ENCODE data around the gene NLRP12. TPM values are rescaled to one million over a fixed set of nuclear protein-coding genes. Genes with fewer than 3 reads are reported as not detected.

Gene NLRP12
- polyA plus RNA-seq, 1 experiment, result not detected

GRCh38 chr19:53868892-53869804 is 45.0 kb upstream of the NLRP12 start:
- peak overlapping the region; percentile 97 for H3K27ac ChIP-seq (ENCODE audit: low read depth, low read length)
- peak; percentile 67 for DNase-seq (ENCODE audit: low read depth, low spot score)
- no peaks in the 10 kb centered on the region; the same call in 1 of the 2 replicates for H3K9me3 ChIP-seq (ENCODE audit: control insufficient read depth, insufficient read depth, low read length)
- ChIA-PET CTCF (interaction anchor here (0.6 to 2.1 kb wide), 2 partner anchors 161 to 580 kb away, joined by 3 to 11 read pairs; partner anchors contain the start of gene LENG8), POLR2A (interaction anchor here (0.6 to 2.0 kb wide), 3 partner anchors 10 to 341 kb away, joined by 3 to 10 read pairs (median 9); no protein-coding TSS in a partner anchor)
- peak overlapping the region; percentile 93 for H3K4me3 ChIP-seq (ENCODE audit: low read depth, low read length)
- H3K27me3 ChIP-seq (ENCODE audit: control insufficient read depth, insufficient read depth, low read length), result no peaks in the 10 kb centered on the region
- TF ChIP-seq, protein P1, sequence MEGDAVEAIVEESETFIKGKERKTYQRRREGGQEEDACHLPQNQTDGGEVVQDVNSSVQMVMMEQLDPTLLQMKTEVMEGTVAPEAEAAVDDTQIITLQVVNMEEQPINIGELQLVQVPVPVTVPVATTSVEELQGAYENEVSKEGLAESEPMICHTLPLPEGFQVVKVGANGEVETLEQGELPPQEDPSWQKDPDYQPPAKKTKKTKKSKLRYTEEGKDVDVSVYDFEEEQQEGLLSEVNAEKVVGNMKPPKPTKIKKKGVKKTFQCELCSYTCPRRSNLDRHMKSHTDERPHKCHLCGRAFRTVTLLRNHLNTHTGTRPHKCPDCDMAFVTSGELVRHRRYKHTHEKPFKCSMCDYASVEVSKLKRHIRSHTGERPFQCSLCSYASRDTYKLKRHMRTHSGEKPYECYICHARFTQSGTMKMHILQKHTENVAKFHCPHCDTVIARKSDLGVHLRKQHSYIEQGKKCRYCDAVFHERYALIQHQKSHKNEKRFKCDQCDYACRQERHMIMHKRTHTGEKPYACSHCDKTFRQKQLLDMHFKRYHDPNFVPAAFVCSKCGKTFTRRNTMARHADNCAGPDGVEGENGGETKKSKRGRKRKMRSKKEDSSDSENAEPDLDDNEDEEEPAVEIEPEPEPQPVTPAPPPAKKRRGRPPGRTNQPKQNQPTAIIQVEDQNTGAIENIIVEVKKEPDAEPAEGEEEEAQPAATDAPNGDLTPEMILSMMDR (IDR thresholded peaks at IDR 0.05; ENCODE audit: low read depth, low read length), result peak; percentile 40

DNA sequence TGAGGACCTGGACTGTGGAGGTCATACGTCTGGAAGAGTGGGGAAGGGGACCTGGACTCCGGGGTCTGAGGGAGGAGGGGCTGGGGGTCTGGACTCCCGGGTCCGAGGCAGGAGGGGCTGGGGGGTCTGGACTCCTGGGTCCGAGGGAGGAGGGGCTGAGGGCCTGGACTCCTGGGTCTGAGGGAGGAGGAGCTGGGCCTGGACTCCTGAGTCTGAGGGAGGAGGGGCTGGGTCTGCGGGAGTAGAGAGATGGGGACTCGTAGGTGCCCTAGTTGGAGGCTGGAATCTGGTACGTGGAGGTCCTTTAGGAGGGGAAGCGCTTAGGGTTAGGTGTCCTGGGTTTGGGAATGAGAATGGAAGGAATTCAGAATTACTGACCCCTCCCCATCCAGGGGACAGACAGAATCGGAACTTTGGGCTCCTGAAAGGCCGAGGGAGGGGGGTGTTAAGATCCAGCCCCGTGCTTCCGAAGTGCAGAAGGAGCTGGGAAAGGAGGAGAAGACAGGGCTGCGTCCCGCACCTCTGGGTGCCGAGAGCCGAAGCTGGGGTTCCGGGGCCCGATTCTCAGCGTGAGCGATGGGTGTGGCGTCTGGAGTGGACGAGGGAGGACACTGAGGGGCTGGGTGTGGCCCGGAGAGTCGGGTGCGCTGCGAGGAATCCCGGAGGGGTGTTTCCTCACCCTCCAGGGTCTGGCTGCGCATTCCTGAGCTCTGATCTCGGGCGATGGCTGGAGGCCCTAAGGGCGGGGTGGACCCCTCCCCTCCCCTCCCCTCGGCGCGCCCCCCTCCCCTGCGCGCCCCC is 44.2 kb upstream of the NLRP12 start:
- Histone ChIP-seq H3K27me3 (ENCODE audit: control insufficient read depth, insufficient read depth, low read length) (no peaks in the 10 kb centered on the region), H3K4me3 (ENCODE audit: low read depth, low read length) (peak overlapping the region; percentile 93), H3K9me3 (ENCODE audit: control insufficient read depth, insufficient read depth, low read length) (no peaks in the 10 kb centered on the region; the same call in 1 of the 2 replicates), H3K27ac (ENCODE audit: low read depth, low read length) (peak overlapping the region; percentile 97)
- TF ChIP-seq, protein P1 (IDR thresholded peaks at IDR 0.05; ENCODE audit: low read depth, low read length), result no peak
- POLR2A ChIA-PET, result interaction anchor here (0.5 to 2.0 kb wide), 13 partner anchors 8 to 444 kb away, joined by 3 to 10 read pairs (median 3); partner anchors contain the start of genes CNOT3, PRPF31 and TFPT
- CTCF ChIA-PET, result interaction anchor here (0.6 to 2.1 kb wide), 5 partner anchors 76 to 581 kb away, joined by 3 to 11 read pairs (median 3); partner anchors contain the start of gene LENG8
- no peak for DNase-seq (ENCODE audit: low read depth, low spot score)

DNA sequence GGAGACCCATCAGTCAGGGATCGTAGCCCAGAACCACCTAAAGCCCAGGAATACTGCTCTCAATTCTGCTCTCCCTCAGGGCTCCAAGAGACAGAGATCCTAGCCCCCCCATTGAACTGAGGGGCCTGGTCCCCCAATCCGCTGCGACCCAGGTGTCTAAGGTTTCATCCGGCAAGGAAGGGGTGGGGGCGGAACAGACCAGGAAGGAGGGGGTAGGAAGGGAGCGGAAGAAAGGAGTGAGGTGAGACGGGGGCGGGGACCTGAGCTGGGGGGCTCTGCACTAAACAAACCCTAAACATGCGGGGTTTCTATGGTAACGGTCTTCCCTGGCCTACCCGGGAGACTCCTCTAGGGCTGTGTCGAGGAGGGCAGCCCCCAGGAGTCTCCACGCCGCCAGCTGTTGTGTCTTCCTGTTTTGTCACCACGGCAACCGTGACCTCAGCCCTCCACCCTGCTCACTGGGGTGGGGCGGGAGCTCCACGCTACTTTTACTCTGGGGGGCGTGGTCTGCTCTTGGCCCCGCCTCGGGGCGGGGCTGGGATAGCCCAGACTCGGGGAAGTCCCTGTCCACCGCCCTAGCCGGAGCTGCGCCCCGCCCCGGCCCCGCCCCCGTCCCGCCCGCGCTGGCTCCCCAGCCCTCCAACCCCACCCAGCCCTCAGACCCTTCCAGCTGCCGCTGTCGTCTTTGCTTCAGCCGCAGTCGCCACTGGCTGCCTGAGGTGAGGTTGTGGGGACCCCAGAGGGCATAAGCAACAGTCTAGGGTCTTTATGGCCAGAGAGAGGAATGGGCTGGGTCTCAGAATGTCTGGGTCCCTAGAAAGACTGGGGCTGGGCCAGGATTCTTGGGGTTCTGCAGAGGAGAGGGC is 43.3 kb upstream of the NLRP12 start, which contains the start of gene MYADM:
Gene MYADM (plus strand): TSS at position 659 of the 866 bp plus-strand sequence. CDS start 5,647 bp downstream, outside the sequence.
- ChIA-PET CTCF (interaction anchor here (0.7 to 2.1 kb wide), 4 partner anchors 75 to 164 kb away, joined by 3 to 11 read pairs (median 4); no protein-coding TSS in a partner anchor), POLR2A (interaction anchor here (0.5 to 2.0 kb wide), 11 partner anchors 9 to 443 kb away, joined by 3 to 10 read pairs (median 3); partner anchors contain the start of genes CNOT3, PRPF31 and TFPT)
- Histone ChIP-seq H3K4me3 (ENCODE audit: low read depth, low read length) (peak within 1 kb of the TSS; percentile 93), H3K27ac (ENCODE audit: low read depth, low read length) (peak within 1 kb of the TSS; percentile 97), H3K27me3 (ENCODE audit: control insufficient read depth, insufficient read depth, low read length) (no peaks in the 10 kb centered on the region), H3K9me3 (ENCODE audit: control insufficient read depth, insufficient read depth, low read length) (no peaks in the 10 kb centered on the region; the same call in 1 of the 2 replicates)
- TF ChIP-seq, protein P1 (IDR thresholded peaks at IDR 0.05; ENCODE audit: low read depth, low read length), result no peak
- DNase-seq (ENCODE audit: low read depth, low spot score), result peak; percentile 96

GRCh38 chr19:53866865-53867224 is 42.7 kb upstream of the NLRP12 start:
- Histone ChIP-seq H3K4me3 (ENCODE audit: low read depth, low read length) (peak overlapping the region; percentile 63), H3K27me3 (ENCODE audit: control insufficient read depth, insufficient read depth, low read length) (no peaks in the 10 kb centered on the region), H3K9me3 (ENCODE audit: control insufficient read depth, insufficient read depth, low read length) (no peaks in the 10 kb centered on the region; the same call in 1 of the 2 replicates), H3K27ac (ENCODE audit: low read depth, low read length) (peak overlapping the region; percentile 95)
- TF ChIP-seq, protein P1 (IDR thresholded peaks at IDR 0.05; ENCODE audit: low read depth, low read length), result no peak
- ChIA-PET CTCF (interaction anchor here (0.5 to 2.1 kb wide), 4 partner anchors 16 to 163 kb away, joined by 3 to 11 read pairs (median 4); no protein-coding TSS in a partner anchor), POLR2A (interaction anchor here (0.6 to 2.0 kb wide), 6 partner anchors 10 to 1220 kb away, joined by 3 to 10 read pairs (median 4); partner anchors contain the start of genes CNOT3, PRPF31 and TFPT)
- DNase-seq (ENCODE audit: low read depth, low spot score), result no peak
